ENCODE results near the gene REM2. TPM values are rescaled to one million over a fixed set of nuclear protein-coding genes. Genes with fewer than 3 reads are reported as not detected.
"Not testable (repeated sequence)": the region's sequence is repeated elsewhere in the genome, so short reads cannot be mapped to it uniquely, and the experiment has no call there.

Gene REM2
- polyA plus RNA-seq, 1 donor: 0.24 TPM

GRCh38 chr14:22896356-22896755 is 13.3 kb downstream of the REM2 start:
- DNase-seq (ENCODE audit: low read depth): no peak

- no peak for DNase-seq (ENCODE audit: low read depth)
Measured at GRCh38 chr14:22896760-22897159, 13.7 kb downstream of the REM2 start.

DNA sequence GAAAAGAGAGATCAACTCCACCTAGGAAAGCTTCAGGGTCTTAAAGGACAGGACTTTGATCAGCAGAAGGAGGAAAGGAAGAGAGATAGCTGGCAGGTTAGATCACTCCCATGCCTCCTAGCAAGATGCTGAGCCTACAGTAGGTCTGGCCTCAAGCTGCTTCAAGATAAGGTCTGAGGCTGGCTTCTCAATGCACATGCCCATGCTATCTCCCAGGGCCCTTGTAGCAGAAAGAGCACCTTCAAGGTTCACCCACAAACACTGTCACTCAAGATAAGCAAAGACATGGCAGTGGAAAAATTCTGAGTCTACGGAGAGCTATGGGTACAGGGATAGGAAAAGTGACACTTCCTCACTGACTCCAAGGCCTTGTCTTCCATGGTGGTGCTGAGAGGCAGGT is 14.3 kb downstream of the REM2 start:
- DNase-seq (ENCODE audit: low read depth): no peak

- DNase-seq (ENCODE audit: low read depth): no peak
Measured at GRCh38 chr14:22898302-22899090, 15.5 kb downstream of the REM2 start.

GRCh38 chr14:22900081-22900799 is 17.2 kb downstream of the REM2 start:
- DNase-seq (ENCODE audit: low read depth): peak; percentile 58

DNA sequence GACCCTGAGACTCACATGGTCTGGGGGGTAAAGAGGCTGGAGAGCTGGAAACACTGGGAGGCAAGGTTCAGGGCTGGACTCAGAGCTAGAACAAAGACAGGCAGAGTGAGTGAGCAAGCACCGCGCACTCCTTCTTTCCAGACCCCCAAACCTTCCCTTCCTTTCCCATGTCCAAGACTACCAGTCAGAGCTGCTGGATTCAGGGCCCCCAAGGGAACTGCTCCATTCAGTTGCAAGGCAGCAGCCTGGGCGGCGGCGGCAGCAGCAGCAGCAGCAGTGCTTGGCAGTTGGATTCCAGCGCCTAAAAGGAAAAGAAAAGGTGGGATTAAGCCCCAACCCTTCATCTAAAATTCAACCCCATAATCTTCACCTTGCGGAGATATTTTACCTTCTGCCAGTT is 18.8 kb downstream of the REM2 start:
- no peak for DNase-seq (ENCODE audit: low read depth)

GRCh38 chr14:22903742-22904087 is 20.7 kb downstream of the REM2 start:
- DNase-seq (ENCODE audit: low read depth): no peak

DNA sequence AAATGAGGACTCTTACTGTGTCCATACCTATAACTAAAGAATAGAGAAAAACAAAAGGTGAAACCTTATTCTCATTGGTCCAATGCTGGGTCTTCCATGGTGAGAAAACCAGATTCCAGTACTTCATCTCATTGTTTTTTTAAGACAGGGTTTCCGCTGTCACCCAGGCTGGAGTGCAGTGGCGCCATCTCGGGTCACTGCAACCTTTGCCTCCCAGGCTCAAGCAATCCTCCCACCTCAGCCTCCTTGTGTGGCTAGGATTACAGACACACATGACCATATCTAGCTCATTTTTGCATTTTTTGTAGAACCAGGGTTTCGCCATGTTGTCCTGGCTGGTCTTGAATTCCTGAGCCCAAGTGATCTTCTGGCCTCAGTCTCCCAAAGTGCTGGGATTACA is 22.6 kb downstream of the REM2 start:
- no peak for DNase-seq (ENCODE audit: low read depth)

- no peak for DNase-seq (ENCODE audit: low read depth)
Measured at GRCh38 chr14:22906073-22906472, 23.1 kb downstream of the REM2 start.

DNA sequence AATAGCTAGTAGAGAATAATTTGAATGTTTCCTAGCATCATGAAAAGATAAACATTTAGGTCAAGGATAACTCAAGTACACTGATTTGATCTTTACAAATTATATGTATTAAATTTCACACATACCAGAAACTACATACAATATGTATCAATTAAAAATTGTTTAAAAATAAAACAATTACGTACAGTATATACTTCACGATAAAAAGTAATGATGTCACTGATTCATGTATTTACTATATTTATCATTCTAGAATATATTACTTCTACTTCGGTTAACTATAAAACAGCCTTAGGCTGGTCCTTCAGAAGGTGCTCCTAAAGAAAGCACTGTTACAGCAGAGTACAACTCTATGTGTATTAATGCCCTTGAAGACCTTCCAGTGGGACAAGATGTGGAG is 24.4 kb downstream of the REM2 start:
- no peak for DNase-seq (ENCODE audit: low read depth)

GRCh38 chr14:22908601-22909000 is 25.6 kb downstream of the REM2 start:
- no peak for DNase-seq (ENCODE audit: low read depth)

- DNase-seq (ENCODE audit: low read depth): no peak
Measured at GRCh38 chr14:22910916-22911315, 27.9 kb downstream of the REM2 start.

- DNase-seq (ENCODE audit: low read depth): not testable (repeated sequence)
Measured at GRCh38 chr14:22914836-22915235, 31.8 kb downstream of the REM2 start.

DNA sequence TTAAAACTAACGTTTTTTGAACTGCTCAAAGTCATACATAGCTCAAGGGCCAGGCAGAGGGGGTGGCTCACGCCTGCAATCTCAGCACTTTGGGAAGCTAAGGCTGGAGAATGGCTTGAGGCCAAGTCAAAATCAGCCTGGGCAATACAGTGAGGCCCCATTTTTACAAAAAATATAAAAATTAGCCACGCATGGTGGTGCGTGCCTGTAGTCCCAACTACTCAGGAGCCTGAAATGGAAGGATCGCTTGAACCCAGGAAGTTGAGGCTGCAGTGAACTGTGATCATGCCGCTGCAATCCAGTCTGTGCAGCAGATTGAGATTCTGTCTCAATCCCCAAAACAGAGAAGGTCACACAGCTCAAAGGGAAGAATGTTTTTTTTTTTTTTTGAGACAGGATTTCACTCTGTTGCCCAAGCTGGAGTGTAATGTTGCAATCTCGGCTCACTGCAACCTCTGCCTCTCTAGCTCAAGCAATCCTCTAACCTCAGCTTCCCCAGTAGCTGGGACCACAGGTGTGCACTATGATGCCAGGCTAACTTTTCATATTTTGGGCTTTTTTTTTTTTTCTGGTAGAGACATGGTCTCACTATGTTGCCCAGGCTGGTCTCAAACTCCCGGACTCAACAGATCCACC is 33.0 kb downstream of the REM2 start:
- no peak for DNase-seq (ENCODE audit: low read depth)

DNA sequence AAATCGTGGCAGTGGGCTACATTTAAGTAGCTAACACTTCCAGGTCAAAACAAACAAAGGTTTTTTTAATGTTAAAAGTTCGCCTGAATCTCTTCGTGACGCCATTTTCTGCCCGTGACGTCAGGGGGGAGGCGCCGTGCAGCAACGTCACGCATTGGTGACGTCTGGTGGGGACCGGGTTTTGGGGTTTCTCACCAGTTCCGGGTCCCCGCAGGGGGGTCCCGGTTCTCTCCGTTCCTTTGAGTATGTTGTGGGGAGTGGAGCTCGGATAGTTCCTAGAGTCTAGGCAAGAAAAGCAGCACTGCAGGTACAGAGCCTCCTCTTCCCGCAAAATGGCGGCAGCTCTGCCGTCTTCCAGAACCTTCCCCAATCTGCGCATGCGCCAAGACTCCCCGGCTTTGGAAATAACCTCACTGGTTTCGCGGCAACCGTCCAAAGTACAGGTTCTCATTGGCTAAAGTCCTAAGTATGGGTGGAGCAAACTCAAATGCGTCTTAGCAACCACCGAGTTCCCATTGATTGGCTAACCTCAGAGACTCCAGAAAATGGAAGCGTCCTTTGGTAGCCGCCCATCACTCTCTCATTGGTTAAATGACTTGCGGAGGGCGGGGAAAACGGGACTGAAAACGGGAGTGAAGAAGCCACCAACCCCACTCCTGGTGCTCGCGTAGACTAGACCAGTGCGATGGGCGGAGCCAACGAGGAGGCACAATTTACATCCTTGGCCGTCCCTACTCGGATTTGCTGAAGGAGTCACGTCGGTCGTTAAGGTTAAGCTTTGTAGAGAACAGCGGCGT is 36.0 kb downstream of the REM2 start, which contains the start of gene RBM23:
TSS of gene RBM23 (minus strand) at position 346 of the 797 bp plus-strand sequence.
- peak; percentile 100 for DNase-seq (ENCODE audit: low read depth)

- DNase-seq (ENCODE audit: low read depth): no peak
Measured at GRCh38 chr14:22919601-22919921, 36.5 kb downstream of the REM2 start.

GRCh38 chr14:22920697-22921096 is 37.7 kb downstream of the REM2 start:
- no peak for DNase-seq (ENCODE audit: low read depth)

- no peak for DNase-seq (ENCODE audit: low read depth)
Measured at GRCh38 chr14:22922294-22922693, 39.3 kb downstream of the REM2 start.

DNA sequence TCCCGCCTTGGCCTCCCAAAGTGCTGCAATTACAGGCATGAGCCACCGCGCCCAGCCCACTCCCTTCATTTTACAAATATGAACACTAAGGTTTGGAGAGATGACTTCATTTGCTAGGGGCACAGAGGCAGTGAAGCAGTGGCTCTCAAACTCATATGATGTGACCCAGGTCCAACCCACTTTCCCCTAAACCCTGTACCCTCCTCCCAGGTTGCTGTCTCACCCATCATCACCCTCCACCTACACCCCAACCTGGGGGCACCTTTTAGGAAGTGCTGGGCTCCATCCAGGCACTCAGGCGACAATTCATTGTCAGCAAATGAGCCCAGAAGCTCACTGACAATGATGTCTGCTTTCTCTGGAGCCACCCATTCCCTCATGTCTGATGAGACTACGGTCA is 40.7 kb downstream of the REM2 start:
- no peak for DNase-seq (ENCODE audit: low read depth)

DNA sequence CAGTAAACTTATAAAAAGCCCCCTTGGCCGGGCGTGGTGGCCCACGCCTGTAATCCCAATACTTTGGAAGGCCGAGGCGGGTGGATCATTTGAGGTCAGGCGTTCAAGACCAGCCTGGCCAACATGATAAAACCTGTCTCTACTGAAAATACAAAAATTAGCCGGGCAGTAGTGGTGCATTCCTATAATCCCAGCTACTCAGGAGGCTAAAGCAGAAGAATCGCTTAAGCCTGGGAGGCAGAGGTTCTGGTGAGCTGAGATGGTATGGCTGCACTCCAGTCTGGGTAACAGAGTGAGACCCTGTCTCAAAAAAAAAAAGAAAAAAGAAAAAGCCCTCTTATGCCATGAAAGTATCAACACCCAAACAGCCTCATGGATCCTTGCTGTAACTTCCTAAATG is 42.5 kb downstream of the REM2 start:
- DNase-seq (ENCODE audit: low read depth): no peak

GRCh38 chr14:22926316-22926715 is 43.3 kb downstream of the REM2 start:
- DNase-seq (ENCODE audit: low read depth): no peak
